HL-60 (cell line): ENCODE data around the gene ELN.

Source experiments
- CTCF ChIP-seq: IDR thresholded peaks from one replicate; pipeline ENCODE4 v1.5.1; 2011; ENCODE audit warnings: low read length, control low read depth, inconsistent platforms; ENCODE audit not compliant: insufficient read depth
- GABPA ChIP-seq: IDR thresholded peaks from 2 replicates; pipeline ENCODE4 v1.6.1; 2012; ENCODE audit warnings: low read depth
- POLR2AphosphoS5 ChIP-seq: IDR thresholded peaks from 2 replicates; pipeline ENCODE4 v1.6.1; 2012; ENCODE audit warnings: low read depth

DNA sequence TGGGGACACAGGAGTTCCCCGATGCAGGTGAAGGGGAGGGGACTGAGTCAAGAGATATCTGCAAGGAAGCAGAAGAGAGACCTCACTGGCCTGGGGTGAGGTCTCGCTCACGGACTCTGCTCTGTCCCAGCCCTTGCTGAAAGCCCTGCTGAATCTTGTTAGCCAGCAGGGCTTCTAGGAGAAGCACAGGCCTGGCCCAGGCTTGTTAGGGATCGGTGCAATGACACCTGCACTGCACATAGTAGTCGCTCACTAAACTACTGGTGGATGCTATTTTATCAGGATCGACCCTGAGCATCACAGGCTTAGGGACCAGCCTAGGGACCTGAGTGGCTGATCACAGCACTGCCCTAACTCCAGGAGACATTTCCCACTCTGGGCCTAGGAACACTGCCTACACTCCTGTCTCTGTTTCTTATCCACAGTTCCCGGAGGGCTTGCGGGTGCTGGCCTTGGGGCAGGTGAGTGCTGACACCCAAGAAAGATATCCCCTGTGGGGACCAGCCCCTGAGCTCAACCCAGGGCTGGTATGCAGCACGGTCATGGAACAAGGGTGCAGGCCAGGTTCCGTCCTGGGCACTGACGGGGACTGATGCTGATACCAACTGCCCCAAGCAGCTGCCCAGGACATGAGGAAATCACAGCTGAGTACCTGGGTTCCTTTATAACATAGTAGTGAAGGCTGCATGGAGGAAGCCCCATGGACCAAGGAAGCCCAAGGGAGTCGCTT is 13.0 kb downstream of the ELN start:
- TF ChIP-seq POLR2AphosphoS5 (no peak), CTCF (no peak), GABPA (no peak)
